Measurements from ENCODE around the gene MRPL24.

Gene MRPL24

GRCh38 chr1:156727926-156728598 lies 12.8 kb downstream of the MRPL24 start, which contains the start of gene METTL25B:
Gene METTL25B (plus strand): TSS chr1:156728469. CDS start chr1:156729105, 636 bp downstream.
- 1% methylated on average over 46 of the region's 46 CpGs for WGBS, 2 experiments
- peaks cover 26% of the 10 kb centered on the region for H3K4me1 ChIP-seq (ENCODE audit: control insufficient read depth, insufficient read depth, low read length)

GRCh38 chr1:156727492-156727891 lies 13.4 kb downstream of the MRPL24 start:
- no peak overlapping the region for H3K27ac ChIP-seq (ENCODE audit: insufficient read depth, low read depth, low read length, poor library complexity, severe bottlenecking)

More at GRCh38 chr1:156727926-156728598, 12.8 kb downstream of the MRPL24 start, which contains the start of gene METTL25B:
- H3K27me3 ChIP-seq (ENCODE audit: control insufficient read depth, insufficient read depth, low read length, poor library complexity, severe bottlenecking), result no peaks in the 10 kb centered on the region
- H3K4me3 ChIP-seq (ENCODE audit: insufficient read depth, low read depth, low read length), result peak within 1 kb of the TSS; percentile 100
- peak within 1 kb of the TSS; percentile 92 for H3K27ac ChIP-seq (ENCODE audit: insufficient read depth, low read depth, low read length, poor library complexity, severe bottlenecking)
- H3K9me3 ChIP-seq (ENCODE audit: control insufficient read depth, low read length), result no peaks in the 10 kb centered on the region
- peaks cover 16% of the 10 kb centered on the region for H3K36me3 ChIP-seq (ENCODE audit: control insufficient read depth, insufficient read depth, low read length)

DNA sequence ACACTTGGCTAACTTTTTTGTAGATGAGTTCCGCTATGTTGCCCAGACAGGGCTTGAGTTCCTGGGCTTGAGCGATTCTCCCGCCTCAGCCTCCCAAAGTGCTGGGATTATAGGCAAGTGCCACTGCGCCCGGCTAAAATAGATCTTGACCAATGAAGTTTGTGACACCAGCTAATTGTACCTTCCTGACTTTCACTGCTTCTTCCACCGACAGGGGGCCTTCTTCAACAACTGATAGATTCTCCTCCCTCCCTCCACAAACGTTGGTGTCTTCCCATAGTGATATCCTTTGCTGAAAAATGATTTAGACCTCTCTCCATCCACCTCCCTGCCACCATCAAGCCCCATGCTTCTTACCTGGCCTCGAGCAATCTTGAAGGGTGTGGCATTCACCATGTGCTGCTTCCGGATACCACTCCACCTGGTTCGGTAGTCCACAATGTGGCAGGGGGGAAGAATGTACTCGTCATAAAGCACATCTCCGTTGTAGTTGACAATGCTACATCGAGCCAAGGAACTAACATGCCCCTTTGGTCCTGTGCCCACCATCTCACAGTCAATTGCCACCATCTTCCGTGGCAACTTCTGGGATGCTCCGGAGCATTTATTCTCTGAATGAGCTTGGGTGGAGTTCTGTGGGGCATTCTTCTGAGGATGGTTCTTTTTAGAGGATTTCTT lies 14.2 kb downstream of the MRPL24 start:
- no peaks in the 10 kb centered on the region for H3K9me3 ChIP-seq (ENCODE audit: control insufficient read depth, low read length)
- H3K27me3 ChIP-seq (ENCODE audit: control insufficient read depth, insufficient read depth, low read length, poor library complexity, severe bottlenecking), result no peaks in the 10 kb centered on the region
- peaks cover 22% of the 10 kb centered on the region for H3K36me3 ChIP-seq (ENCODE audit: control insufficient read depth, insufficient read depth, low read length)
- 61 to 67% methylated on average over 15 of the region's 15 CpGs for WGBS, 2 experiments
- H3K27ac ChIP-seq (ENCODE audit: insufficient read depth, low read depth, low read length, poor library complexity, severe bottlenecking), result no peak overlapping the region
- peak overlapping the region; percentile 100 for H3K4me3 ChIP-seq (ENCODE audit: insufficient read depth, low read depth, low read length)
- H3K4me1 ChIP-seq (ENCODE audit: control insufficient read depth, insufficient read depth, low read length), result peaks cover 26% of the 10 kb centered on the region

More at GRCh38 chr1:156727492-156727891, 13.4 kb downstream of the MRPL24 start:
- Histone ChIP-seq H3K27me3 (ENCODE audit: control insufficient read depth, insufficient read depth, low read length, poor library complexity, severe bottlenecking) (no peaks in the 10 kb centered on the region), H3K4me1 (ENCODE audit: control insufficient read depth, insufficient read depth, low read length) (peaks cover 26% of the 10 kb centered on the region), H3K36me3 (ENCODE audit: control insufficient read depth, insufficient read depth, low read length) (peaks cover 22% of the 10 kb centered on the region), H3K9me3 (ENCODE audit: control insufficient read depth, low read length) (no peaks in the 10 kb centered on the region), H3K4me3 (ENCODE audit: insufficient read depth, low read depth, low read length) (peak overlapping the region; percentile 100)
- 67 to 70% methylated on average over 7 of the region's 7 CpGs for WGBS, 2 experiments

DNA sequence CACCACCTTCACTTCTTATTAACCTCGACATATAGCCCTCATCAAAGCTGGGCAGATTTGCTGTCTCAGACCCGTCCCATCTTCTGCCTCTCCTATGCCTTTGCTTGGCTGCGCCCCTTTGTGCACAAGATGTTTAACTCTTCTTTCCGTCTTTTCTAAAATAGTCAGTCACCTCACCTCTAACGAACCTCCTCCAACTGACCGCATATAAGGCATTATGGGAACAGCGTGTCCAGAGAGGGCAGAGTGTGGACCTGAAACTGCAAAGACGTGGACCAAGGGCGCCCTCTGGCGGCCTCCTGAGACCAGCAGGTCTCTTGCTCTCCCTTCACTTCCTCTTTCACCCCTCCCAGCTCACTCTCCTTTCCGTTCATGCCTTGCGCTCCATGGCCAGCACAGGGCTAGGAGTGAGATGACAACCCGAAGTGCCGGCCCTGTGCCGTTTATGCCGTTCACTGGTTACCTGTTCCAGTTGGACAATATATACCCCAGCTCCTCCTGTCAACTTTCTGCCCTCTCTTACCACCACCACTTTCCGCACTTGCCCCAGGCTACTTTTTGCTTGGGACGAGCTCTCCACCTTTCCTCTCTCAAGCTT lies 15.1 kb downstream of the MRPL24 start:
- Histone ChIP-seq H3K27me3 (ENCODE audit: control insufficient read depth, insufficient read depth, low read length, poor library complexity, severe bottlenecking) (no peaks in the 10 kb centered on the region), H3K36me3 (ENCODE audit: control insufficient read depth, insufficient read depth, low read length) (peaks cover 31% of the 10 kb centered on the region), H3K4me3 (ENCODE audit: insufficient read depth, low read depth, low read length) (peak overlapping the region; percentile 20), H3K9me3 (ENCODE audit: control insufficient read depth, low read length) (no peaks in the 10 kb centered on the region), H3K4me1 (ENCODE audit: control insufficient read depth, insufficient read depth, low read length) (peaks cover 26% of the 10 kb centered on the region), H3K27ac (ENCODE audit: insufficient read depth, low read depth, low read length, poor library complexity, severe bottlenecking) (no peak overlapping the region)
- 21 to 24% methylated on average over 18 of the region's 18 CpGs for WGBS, 2 experiments

- Histone ChIP-seq H3K36me3 (ENCODE audit: control insufficient read depth, insufficient read depth, low read length) (peaks cover 33% of the 10 kb centered on the region), H3K4me3 (ENCODE audit: insufficient read depth, low read depth, low read length) (no peak overlapping the region), H3K27me3 (ENCODE audit: control insufficient read depth, insufficient read depth, low read length, poor library complexity, severe bottlenecking) (no peaks in the 10 kb centered on the region), H3K27ac (ENCODE audit: insufficient read depth, low read depth, low read length, poor library complexity, severe bottlenecking) (no peak overlapping the region), H3K4me1 (ENCODE audit: control insufficient read depth, insufficient read depth, low read length) (peaks cover 12% of the 10 kb centered on the region), H3K9me3 (ENCODE audit: control insufficient read depth, low read length) (no peaks in the 10 kb centered on the region)
- 89 to 96% methylated on average over 4 of the region's 4 CpGs for WGBS, 2 experiments
Measured at GRCh38 chr1:156721535-156721934, 19.4 kb downstream of the MRPL24 start.

DNA sequence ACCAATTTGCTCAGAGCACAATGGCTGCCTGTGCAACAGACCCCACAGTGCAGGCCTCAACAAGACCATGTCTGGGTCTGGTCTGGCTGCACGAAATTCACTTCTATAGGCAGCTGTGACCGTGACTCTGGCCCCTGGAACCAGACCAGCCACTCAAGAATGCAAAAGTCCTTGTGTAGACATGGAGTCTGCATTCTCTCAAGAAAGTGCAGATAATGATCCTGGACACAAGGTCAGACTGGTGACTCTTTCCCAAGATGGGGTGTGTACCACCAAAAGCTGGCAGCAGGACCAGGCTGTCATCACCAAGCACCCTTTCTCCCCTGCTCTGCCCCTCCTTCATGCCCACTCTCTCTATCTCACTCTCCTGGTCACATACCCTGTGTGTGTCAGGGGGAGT lies 19.8 kb downstream of the MRPL24 start:
- H3K27ac ChIP-seq (ENCODE audit: insufficient read depth, low read depth, low read length, poor library complexity, severe bottlenecking), result no peak overlapping the region
- peaks cover 33% of the 10 kb centered on the region for H3K36me3 ChIP-seq (ENCODE audit: control insufficient read depth, insufficient read depth, low read length)
- H3K9me3 ChIP-seq (ENCODE audit: control insufficient read depth, low read length), result no peaks in the 10 kb centered on the region
- WGBS, 2 experiments, result 89 to 97% methylated on average over 2 of the region's 2 CpGs
- H3K4me3 ChIP-seq (ENCODE audit: insufficient read depth, low read depth, low read length), result no peak overlapping the region
- no peaks in the 10 kb centered on the region for H3K27me3 ChIP-seq (ENCODE audit: control insufficient read depth, insufficient read depth, low read length, poor library complexity, severe bottlenecking)
- peaks cover 8% of the 10 kb centered on the region for H3K4me1 ChIP-seq (ENCODE audit: control insufficient read depth, insufficient read depth, low read length)

DNA sequence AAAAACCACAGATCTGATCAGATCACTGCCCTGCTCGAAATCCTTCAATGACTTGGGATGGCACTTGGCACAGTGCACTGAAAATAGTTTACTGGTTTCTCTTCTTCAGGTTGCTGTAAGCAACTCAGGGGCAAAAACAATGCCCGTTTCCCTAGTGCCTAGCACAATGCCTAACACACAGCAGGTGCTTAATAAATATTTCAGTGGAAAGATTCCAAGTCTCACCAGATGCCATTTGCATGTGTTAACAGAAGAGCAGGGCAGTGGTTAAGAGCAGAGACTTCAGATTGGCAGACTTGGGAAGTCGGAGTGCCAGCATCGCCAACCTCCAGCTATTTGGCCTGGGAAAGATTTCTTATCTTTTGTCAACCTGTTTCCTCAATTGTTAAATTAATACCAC lies 23.5 kb downstream of the MRPL24 start:
- H3K9me3 ChIP-seq (ENCODE audit: control insufficient read depth, low read length), result no peaks in the 10 kb centered on the region
- no peak overlapping the region for H3K4me3 ChIP-seq (ENCODE audit: insufficient read depth, low read depth, low read length)

GRCh38 chr1:156714830-156715229 lies 26.1 kb downstream of the MRPL24 start:
- H3K4me1 ChIP-seq (ENCODE audit: control insufficient read depth, insufficient read depth, low read length), result peaks cover 12% of the 10 kb centered on the region
- H3K36me3 ChIP-seq (ENCODE audit: control insufficient read depth, insufficient read depth, low read length), result no peaks in the 10 kb centered on the region
- H3K4me3 ChIP-seq (ENCODE audit: insufficient read depth, low read depth, low read length), result no peak overlapping the region
- WGBS, 2 experiments, result 91 to 92% methylated on average over 3 of the region's 3 CpGs
- no peaks in the 10 kb centered on the region for H3K27me3 ChIP-seq (ENCODE audit: control insufficient read depth, insufficient read depth, low read length, poor library complexity, severe bottlenecking)
- H3K27ac ChIP-seq (ENCODE audit: insufficient read depth, low read depth, low read length, poor library complexity, severe bottlenecking), result no peak overlapping the region
- no peaks in the 10 kb centered on the region for H3K9me3 ChIP-seq (ENCODE audit: control insufficient read depth, low read length)

More for the DNA sequence above, 23.5 kb downstream of the MRPL24 start:
- Histone ChIP-seq H3K27me3 (ENCODE audit: control insufficient read depth, insufficient read depth, low read length, poor library complexity, severe bottlenecking) (no peaks in the 10 kb centered on the region), H3K36me3 (ENCODE audit: control insufficient read depth, insufficient read depth, low read length) (peaks cover 11% of the 10 kb centered on the region), H3K4me1 (ENCODE audit: control insufficient read depth, insufficient read depth, low read length) (no peaks in the 10 kb centered on the region), H3K27ac (ENCODE audit: insufficient read depth, low read depth, low read length, poor library complexity, severe bottlenecking) (no peak overlapping the region)
- 84 to 92% methylated on average over 4 of the region's 4 CpGs for WGBS, 2 experiments

DNA sequence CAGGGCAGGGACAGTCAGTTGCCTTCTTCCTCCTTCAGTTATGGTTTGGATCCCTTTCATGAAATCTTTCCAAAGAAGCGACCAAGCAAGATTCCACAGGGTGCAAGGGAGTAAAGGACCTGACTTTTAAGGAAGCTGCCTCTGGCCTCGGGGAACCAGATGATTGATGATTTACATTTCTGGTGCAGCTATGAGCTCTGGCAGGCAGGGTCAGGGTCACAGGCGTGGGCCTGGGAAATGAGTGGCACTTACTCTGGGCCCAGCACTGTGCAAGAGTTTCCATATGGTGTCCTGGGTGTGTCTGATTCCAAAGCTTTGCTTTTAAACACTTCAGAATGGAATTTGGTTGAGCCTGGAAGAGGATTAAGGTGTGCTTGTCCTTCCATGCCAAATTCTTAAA lies 28.3 kb downstream of the MRPL24 start:
- H3K27me3 ChIP-seq (ENCODE audit: control insufficient read depth, insufficient read depth, low read length, poor library complexity, severe bottlenecking), result no peaks in the 10 kb centered on the region
- H3K9me3 ChIP-seq (ENCODE audit: control insufficient read depth, low read length), result no peaks in the 10 kb centered on the region
- no peak overlapping the region for H3K4me3 ChIP-seq (ENCODE audit: insufficient read depth, low read depth, low read length)
- H3K27ac ChIP-seq (ENCODE audit: insufficient read depth, low read depth, low read length, poor library complexity, severe bottlenecking), result no peak overlapping the region
- H3K36me3 ChIP-seq (ENCODE audit: control insufficient read depth, insufficient read depth, low read length), result no peaks in the 10 kb centered on the region
- H3K4me1 ChIP-seq (ENCODE audit: control insufficient read depth, insufficient read depth, low read length), result peaks cover 34% of the 10 kb centered on the region
- 84 to 87% methylated on average over 3 of the region's 3 CpGs for WGBS, 2 experiments
